ENCODE data around the gene PRPF18. TPM values are rescaled to one million over a fixed set of nuclear protein-coding genes. Genes with fewer than 3 reads are reported as not detected.
"Not testable (repeated sequence)": the region's sequence is repeated elsewhere in the genome, so short reads cannot be mapped to it uniquely, and the experiment has no call there.

PRPF18 gene, protein sequence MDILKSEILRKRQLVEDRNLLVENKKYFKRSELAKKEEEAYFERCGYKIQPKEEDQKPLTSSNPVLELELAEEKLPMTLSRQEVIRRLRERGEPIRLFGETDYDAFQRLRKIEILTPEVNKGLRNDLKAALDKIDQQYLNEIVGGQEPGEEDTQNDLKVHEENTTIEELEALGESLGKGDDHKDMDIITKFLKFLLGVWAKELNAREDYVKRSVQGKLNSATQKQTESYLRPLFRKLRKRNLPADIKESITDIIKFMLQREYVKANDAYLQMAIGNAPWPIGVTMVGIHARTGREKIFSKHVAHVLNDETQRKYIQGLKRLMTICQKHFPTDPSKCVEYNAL
- total RNA-seq, result 10 to 100 TPM; 31.9 to 33.9 TPM
- polyA plus RNA-seq, result 10 to 100 TPM; 38.1 to 41.5 (median 40.9) TPM
- 56.3 to 79.8 (median 66.5) reads per million in 6 experiments for total RNA-seq

DNA sequence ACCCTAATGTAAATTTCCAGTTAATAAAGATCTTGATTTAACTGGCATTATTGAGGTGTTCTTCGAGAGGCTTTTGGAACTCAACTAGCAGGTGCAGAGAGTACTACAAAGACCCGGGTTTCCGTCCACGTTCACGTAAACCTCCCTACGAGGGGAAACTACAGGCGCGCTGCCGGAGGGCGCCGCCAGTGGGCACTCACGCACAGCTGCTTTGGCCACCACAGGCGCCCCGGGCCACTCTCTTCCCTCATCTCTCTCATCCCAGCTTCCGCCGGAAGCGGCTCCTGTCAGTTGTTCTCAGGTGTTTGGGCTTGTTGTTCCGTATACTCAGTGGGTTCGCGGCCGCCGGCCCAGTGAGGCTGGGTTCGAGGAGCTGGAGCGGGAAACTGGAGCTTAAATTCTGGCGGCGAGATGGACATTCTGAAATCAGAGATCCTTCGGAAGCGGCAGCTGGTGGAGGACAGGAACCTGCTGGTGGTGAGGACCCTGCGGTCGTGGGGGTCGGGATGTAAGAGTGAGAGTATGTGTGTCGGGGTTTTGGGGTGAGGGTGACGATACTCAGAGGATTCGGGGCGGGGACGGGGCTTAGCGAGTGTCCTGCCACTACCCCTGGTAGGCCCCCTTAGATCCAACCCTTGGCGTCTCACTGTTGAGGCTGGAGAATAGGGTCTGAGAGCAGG, at the start of gene PRPF18:
TSS of gene PRPF18 (plus strand) at position 290 of the 680 bp plus-strand sequence. CDS start at position 412, 122 bp downstream.
- H3K27ac Mint-ChIP-seq, result peak within 1 kb of the TSS; percentile 88 to 100 (median 98)
- H3K36me3 Mint-ChIP-seq, result peaks cover 5 to 11% (median 6%) of the 10 kb centered on the region in 3 donors
- peaks cover 18 to 44% (median 39%) of the 10 kb centered on the region in 4 donors for H3K4me1 Mint-ChIP-seq
- H3K4me3 Mint-ChIP-seq, result peak within 1 kb of the TSS; percentile 98 to 100 (median 100)
- POLR2A ChIA-PET, result interaction anchor here (0.5 to 1.1 kb wide), 7 partner anchors 237 to 1386 kb away, joined by 3 to 8 read pairs (median 4); partner anchors contain the start of gene PHYH
- peak; percentile 89 to 96 (median 94) for DNase-seq
- H3K27me3 Mint-ChIP-seq, result peaks cover 4 to 28% (median 22%) of the 10 kb centered on the region in 5 donors
- H3K9me3 Mint-ChIP-seq, result no peaks in the 10 kb centered on the region
- peak; percentile 99 for ATAC-seq

DNA sequence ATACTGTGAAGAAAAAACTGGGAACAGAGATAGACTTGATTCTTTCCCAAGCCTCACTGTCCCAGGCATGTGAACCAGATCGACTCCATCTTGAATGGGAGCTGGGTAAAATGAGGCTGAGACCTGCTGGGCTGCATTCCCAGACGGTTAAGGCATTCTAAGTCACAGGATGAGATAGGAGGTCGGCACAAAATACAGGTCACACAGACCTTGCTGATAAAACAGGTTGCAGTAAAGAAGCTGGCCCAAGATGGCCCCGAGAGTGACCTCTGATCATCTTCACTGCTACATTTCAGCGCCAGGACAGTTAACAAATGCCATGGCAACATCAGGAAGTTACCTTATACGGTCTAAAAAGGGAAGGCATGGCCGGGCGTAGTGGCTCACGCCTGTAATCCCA, 48.8 kb upstream of the PRPF18 start:
- ATAC-seq, H3K4me3 Mint-ChIP-seq, H3K4me1 Mint-ChIP-seq, H3K9me3 Mint-ChIP-seq, POLR2A ChIA-PET, H3K36me3 Mint-ChIP-seq, DNase-seq, H3K27ac Mint-ChIP-seq: not testable (repeated sequence)
- peaks cover 29 to 77% (median 48%) of the 10 kb centered on the region in 5 donors for H3K27me3 Mint-ChIP-seq

DNA sequence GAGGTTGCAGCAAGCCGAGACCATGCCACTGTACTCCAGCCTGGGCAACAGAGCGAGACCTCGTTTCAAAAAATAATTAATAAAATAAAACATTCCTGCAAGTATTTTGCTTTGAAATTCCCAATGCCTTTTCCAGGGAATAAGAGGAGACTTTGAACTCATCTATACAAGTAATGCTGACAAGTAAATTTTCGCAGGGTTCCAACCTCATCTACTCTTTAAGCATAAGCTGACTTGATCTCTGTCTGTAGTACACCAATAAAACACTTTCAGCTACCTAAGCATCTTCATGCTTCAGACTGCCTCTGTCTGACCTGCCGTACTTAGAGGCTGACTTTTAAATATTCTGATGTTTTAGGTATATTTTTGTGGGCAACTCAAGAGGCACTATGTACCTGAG, 44.2 kb upstream of the PRPF18 start:
- H3K4me1 Mint-ChIP-seq, result no peaks in the 10 kb centered on the region
- peaks cover 0 to 6% (median 0%) of the 10 kb centered on the region in 9 donors for H3K9me3 Mint-ChIP-seq
- ATAC-seq (no peak), DNase-seq (no peak)
- peaks cover 39 to 71% (median 53%) of the 10 kb centered on the region in 5 donors for H3K27me3 Mint-ChIP-seq
- POLR2A ChIA-PET, result no interaction called here
- H3K27ac Mint-ChIP-seq, result no peak overlapping the region
- H3K36me3 Mint-ChIP-seq, result no peaks in the 10 kb centered on the region
- no peak overlapping the region for H3K4me3 Mint-ChIP-seq

DNA sequence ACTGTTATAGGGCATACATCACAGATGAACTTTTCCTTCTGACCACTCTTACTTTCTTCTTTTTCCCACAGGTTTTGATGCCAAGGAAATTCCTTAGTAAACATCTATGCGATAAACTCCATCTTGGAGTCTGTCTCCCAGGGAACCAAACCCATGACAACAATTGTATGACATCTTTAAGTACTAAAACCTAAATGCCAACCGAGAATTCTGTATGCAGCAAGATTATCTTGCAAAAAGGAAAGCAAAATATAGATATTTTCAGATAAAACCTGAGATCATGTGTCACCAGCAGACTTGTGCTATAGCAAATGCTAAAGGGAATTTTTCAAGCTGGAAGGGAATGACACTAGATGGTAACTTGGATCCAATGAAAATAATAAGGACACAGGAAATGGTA, 36.0 kb upstream of the PRPF18 start:
- Mint-ChIP-seq H3K4me3 (no peak overlapping the region), H3K4me1 (no peaks in the 10 kb centered on the region), H3K27ac (no peak overlapping the region), H3K36me3 (peaks cover 0 to 33% (median 11%) of the 10 kb centered on the region in 3 donors), H3K9me3 (peaks cover 12 to 40% (median 33%) of the 10 kb centered on the region in 9 donors), H3K27me3 (peaks cover 19 to 40% (median 30%) of the 10 kb centered on the region in 5 donors)
- no peak for ATAC-seq
- POLR2A ChIA-PET, result no interaction called here
- no peak for DNase-seq

DNA sequence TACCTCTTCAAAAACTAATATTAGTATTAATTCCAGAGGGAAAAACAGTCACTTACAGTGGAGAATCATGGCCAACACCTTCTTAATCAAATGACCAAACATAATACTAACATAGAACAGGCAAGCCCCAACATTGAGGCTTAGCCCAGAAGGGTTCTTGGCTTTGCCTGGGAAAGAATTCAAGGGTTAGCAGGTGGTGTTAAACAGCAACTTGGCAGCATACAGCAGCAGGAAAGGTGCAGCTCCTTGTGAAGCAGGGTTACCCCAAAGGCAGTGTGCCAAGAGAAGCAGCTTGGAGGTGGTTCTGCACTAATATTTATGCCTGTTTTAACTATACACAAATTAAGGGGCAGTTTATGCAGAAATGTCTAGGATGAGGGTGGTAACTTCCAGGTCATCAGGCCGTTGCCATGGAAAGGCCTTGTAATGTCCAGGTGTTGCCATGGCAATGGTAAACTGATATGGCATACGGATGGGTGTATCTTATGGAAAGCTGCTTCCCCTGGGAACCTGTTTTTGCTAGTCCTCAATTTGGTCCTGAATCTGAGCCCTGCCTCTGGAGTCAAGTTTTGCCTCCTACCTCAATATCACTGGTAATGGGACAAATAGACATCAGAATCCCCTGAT, 30.8 kb upstream of the PRPF18 start:
- no peaks in the 10 kb centered on the region for H3K4me1 Mint-ChIP-seq
- POLR2A ChIA-PET, result no interaction called here
- no peak overlapping the region for H3K4me3 Mint-ChIP-seq
- H3K9me3 Mint-ChIP-seq, result peaks cover 0 to 11% (median 7%) of the 10 kb centered on the region in 9 donors
- DNase-seq (no peak), ATAC-seq (no peak)
- H3K27me3 Mint-ChIP-seq, result peaks cover 7 to 20% (median 9%) of the 10 kb centered on the region in 5 donors
- no peak overlapping the region for H3K27ac Mint-ChIP-seq
- H3K36me3 Mint-ChIP-seq, result peaks cover 0 to 5% (median 4%) of the 10 kb centered on the region in 3 donors

DNA sequence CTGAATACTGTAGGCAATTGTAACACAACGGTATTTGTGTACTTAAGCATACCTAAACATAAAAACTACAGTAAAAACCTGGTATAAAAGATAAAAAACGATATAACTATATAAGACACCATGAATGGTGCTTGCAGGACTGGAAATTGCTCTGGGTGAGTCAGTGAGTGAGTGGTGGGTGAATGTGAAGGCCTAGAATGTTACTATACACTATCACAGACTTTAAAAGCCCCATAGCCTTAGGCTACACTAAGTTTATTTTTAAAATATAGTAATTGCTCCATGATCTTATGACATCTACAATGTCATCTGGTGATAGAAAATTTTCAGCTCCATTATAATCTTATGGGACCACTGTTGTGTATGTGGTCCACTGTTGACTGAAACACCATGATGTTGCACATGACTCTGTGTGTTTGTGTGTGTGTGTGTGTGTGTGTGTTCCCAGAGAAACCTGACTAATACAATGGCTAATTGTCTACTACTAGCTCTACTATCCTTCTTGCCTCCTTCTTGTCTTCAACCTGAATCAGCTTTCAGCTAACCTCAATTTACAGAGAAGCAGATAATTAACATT, 27.6 kb upstream of the PRPF18 start:
- no peak for ATAC-seq
- Mint-ChIP-seq H3K27me3 (peaks cover 0 to 14% (median 5%) of the 10 kb centered on the region in 5 donors), H3K4me3 (no peak overlapping the region), H3K9me3 (peaks cover 0 to 4% (median 0%) of the 10 kb centered on the region in 9 donors), H3K27ac (no peak overlapping the region), H3K4me1 (no peaks in the 10 kb centered on the region), H3K36me3 (no peaks in the 10 kb centered on the region)
- no peak for DNase-seq
- POLR2A ChIA-PET, result no interaction called here

DNA sequence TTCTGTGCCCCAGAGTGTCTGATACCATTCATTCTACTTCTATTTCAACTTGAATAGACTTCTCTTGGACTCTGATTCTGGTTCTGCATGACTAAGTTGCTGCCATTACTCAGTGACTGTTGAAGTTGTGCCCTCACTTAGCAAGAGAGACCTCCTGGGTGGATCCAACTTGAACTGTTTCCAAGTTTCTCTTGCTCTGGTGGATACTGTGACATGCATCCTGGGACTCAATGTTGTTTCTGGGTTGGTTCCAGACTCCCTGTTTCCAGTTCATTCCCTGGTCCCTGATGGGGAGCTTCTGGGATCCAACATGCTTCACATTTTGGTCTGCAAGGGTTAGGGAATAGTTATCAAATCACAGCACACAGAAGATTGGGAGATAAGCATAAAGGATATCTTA, 26.2 kb upstream of the PRPF18 start:
- no peak for DNase-seq
- POLR2A ChIA-PET, result no interaction called here
- no peak for ATAC-seq
- Mint-ChIP-seq H3K27me3 (peaks cover 2 to 13% (median 9%) of the 10 kb centered on the region in 5 donors), H3K36me3 (no peaks in the 10 kb centered on the region), H3K4me3 (no peak overlapping the region), H3K27ac (no peak overlapping the region), H3K4me1 (no peaks in the 10 kb centered on the region), H3K9me3 (peaks cover 0 to 4% (median 0%) of the 10 kb centered on the region in 9 donors)

DNA sequence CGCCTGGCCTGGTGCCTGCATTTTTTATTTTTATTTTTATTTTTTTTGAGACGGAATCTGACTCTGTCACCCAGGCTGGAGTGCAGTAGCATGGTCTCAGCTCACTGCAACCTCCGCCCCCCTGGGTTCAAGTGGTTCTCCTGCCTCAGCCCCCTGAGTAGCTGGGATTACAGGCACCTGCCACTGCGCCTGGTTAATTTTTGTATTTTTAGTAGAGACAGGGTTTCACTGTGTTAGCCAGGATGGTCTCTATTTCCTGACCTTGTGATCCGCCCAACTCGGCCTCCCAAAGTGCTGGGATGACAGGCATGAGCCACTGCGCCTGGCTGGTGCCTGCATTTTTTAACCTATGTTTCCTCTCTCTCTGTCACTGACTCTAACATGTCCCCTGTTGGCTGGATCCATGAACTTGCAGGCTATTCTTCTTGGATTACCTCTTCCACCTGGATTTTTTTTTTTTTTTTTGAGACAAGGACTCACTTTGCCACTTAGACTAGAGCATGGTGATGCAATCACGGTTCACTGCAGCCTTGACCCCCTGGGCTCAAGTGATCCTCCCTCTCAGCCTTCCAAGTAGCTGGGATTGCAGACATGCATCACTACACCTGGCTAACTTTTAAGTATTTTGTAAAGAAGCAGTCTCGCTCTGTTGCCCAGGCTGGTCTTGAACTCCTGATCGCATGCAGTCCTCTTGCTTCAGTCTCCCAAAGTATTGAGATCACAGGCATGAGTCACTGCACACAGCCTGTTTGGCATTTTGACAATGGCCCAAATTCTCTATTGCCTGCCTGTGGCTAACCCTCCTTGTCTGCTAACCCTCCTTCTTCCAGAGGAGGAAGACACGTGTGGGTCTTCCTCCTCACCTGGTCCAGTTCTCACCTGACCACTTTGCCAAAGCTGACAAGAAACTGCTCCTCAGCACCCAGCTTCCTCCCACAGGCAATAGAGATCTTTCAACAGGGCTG, 23.0 kb upstream of the PRPF18 start:
- ATAC-seq, result no peak
- Mint-ChIP-seq H3K9me3 (peaks cover 0 to 2% (median 0%) of the 10 kb centered on the region in 9 donors), H3K27ac (no peak overlapping the region), H3K4me3 (no peak overlapping the region), H3K27me3 (peaks cover 2 to 19% (median 15%) of the 10 kb centered on the region in 5 donors), H3K36me3 (no peaks in the 10 kb centered on the region), H3K4me1 (no peaks in the 10 kb centered on the region)
- POLR2A ChIA-PET, result no interaction called here
- no peak for DNase-seq

DNA sequence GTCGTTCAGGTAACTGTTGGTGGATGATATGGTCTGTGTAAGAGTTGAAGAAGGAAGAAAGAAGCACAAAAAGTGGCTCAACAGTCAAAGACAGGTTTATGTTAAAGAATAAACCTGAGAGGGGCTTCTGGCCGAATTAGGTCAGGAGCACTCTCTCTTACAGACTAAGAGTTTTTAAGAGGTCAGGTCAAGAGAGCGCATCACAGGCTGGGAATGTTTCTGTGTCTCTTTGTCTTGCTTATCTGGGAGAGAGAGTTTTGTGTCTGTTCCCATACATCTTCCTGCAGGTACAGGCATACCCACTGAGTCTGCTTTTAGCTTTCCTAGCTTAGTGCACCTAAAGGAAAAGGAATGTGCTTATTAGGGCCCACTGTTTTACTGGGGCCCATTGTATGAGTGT, 22.2 kb upstream of the PRPF18 start:
- no peak overlapping the region for H3K27ac Mint-ChIP-seq
- DNase-seq (no peak), ATAC-seq (no peak)
- H3K4me3 Mint-ChIP-seq, result no peak overlapping the region
- no peaks in the 10 kb centered on the region for H3K36me3 Mint-ChIP-seq
- H3K27me3 Mint-ChIP-seq, result peaks cover 9 to 27% (median 17%) of the 10 kb centered on the region in 5 donors
- peaks cover 0 to 2% (median 0%) of the 10 kb centered on the region in 9 donors for H3K9me3 Mint-ChIP-seq
- H3K4me1 Mint-ChIP-seq, result no peaks in the 10 kb centered on the region
- POLR2A ChIA-PET, result no interaction called here

DNA sequence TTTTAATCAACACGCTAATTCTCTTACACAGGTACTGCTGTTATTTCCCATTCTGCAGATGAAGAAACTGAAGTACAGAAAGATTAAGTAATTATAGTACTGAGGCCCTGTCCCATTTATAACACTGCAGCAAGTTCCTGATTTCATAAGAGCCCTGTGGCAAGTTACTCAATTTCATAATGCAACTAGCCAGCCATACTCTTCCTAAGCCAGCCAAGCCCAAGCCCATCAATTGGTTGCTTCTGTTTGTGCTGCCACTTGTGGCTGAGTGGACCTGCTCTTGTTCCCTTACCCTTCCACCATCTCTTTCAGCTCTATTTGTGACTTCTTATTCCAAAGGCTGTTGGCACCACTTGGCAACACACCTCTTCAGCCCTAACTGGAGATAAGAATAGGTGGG, 19.7 kb upstream of the PRPF18 start:
- H3K4me1 Mint-ChIP-seq, result no peaks in the 10 kb centered on the region
- no peak overlapping the region for H3K27ac Mint-ChIP-seq
- no peak overlapping the region for H3K4me3 Mint-ChIP-seq
- POLR2A ChIA-PET, result no interaction called here
- peaks cover 0 to 2% (median 0%) of the 10 kb centered on the region in 9 donors for H3K9me3 Mint-ChIP-seq
- H3K27me3 Mint-ChIP-seq, result peaks cover 11 to 28% (median 17%) of the 10 kb centered on the region in 5 donors
- ATAC-seq (no peak), DNase-seq (no peak)
- H3K36me3 Mint-ChIP-seq, result no peaks in the 10 kb centered on the region

DNA sequence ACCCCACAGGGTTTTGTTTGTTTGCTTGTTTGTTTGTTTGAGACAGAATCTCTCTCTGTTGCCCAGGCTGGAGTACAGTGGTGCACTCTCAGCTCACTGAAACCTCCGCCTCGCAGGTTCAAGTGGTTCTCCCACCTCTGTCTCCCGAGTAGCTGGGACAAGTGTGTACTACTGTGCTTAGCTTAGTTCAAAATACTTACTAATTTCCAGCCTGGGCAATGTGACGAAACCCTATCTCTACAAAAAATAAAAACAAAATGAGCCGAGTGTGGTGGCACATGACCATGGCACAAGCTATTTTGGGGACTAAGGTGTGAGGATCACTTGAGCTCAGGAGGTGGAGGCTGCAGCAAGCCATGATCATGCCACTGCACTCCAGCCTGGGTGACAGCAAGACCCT, 15.2 kb upstream of the PRPF18 start:
- H3K36me3 Mint-ChIP-seq, result peaks cover 0 to 13% (median 0%) of the 10 kb centered on the region in 3 donors
- H3K4me3 Mint-ChIP-seq, result no peak overlapping the region
- H3K9me3 Mint-ChIP-seq, result peaks cover 2 to 17% (median 14%) of the 10 kb centered on the region in 9 donors
- no peaks in the 10 kb centered on the region for H3K4me1 Mint-ChIP-seq
- DNase-seq (no peak), ATAC-seq (no peak)
- H3K27me3 Mint-ChIP-seq, result peaks cover 14 to 30% (median 23%) of the 10 kb centered on the region in 5 donors
- POLR2A ChIA-PET, result interaction anchor here (0.6 kb wide), 1 partner anchor 105 kb away, joined by 4 read pairs; no protein-coding TSS in a partner anchor
- no peak overlapping the region for H3K27ac Mint-ChIP-seq

Measured in naive thymus-derived CD8-positive, alpha-beta T cell (primary cell).